MCF 10A (cell line): Measurements from ENCODE around the gene FOXA2. TPM values are rescaled to one million over a fixed set of nuclear protein-coding genes. Genes with fewer than 3 reads are reported as not detected.

Source experiments
- BruUV-seq: library from RNA; stranded (reverse); fragments of 400-500 nt; replicated peaks from 2 replicates; lab custom pipeline; 2021; lab: Mats Ljungman, UMichigan
- CTCF ChIA-PET: fragments of 300-600 bp; sonication (Branson Sonifier 250); formaldehyde crosslinking; extraction: SDS; loops from one replicate; lab custom pipeline; 2021; ENCODE audit warnings: antibody characterized with exemption, inconsistent platforms; lab: Yijun Ruan, JAX
- POLR2A ChIA-PET: fragments of 300-600, 350-650 bp; sonication (Branson Sonifier 250); formaldehyde crosslinking; extraction: SDS; loops from one replicate; lab custom pipeline; 2020; ENCODE audit warnings: antibody characterized with exemption, inconsistent platforms; lab: Yijun Ruan, JAX
- DNase-seq: peaks from one replicate; pipeline ENCODE4 v3.0.0-alpha.2; 2018; ENCODE audit not compliant: unreplicated experiment
- H3K27ac Mint-ChIP-seq: one replicate; pipeline ENCODE4 v1.8.0; 2022; ENCODE audit warnings: mild to moderate bottlenecking, low read depth, mixed read lengths; ENCODE audit not compliant: unreplicated experiment
- H3K27me3 Mint-ChIP-seq: one replicate; pipeline ENCODE4 v1.8.0; 2022; ENCODE audit warnings: mixed read lengths; ENCODE audit not compliant: insufficient read depth, unreplicated experiment
- H3K36me3 Mint-ChIP-seq: one replicate; pipeline ENCODE4 v1.8.0; 2022; ENCODE audit warnings: mild to moderate bottlenecking, moderate library complexity, mixed read lengths; ENCODE audit not compliant: insufficient read depth, unreplicated experiment
- H3K4me1 Mint-ChIP-seq: one replicate; pipeline ENCODE4 v1.8.0; 2022; ENCODE audit warnings: mixed read lengths; ENCODE audit not compliant: insufficient read depth, unreplicated experiment
- H3K4me3 Mint-ChIP-seq: one replicate; pipeline ENCODE4 v1.8.0; 2022; ENCODE audit warnings: mild to moderate bottlenecking, moderate library complexity, mixed read lengths; ENCODE audit not compliant: unreplicated experiment
- H3K9me3 Mint-ChIP-seq: one replicate; pipeline ENCODE4 v1.8.0; 2022; ENCODE audit warnings: mixed read lengths; ENCODE audit not compliant: unreplicated experiment
- intact Hi-C: fragments of 100-400 bp; cut with micrococcal nuclease; formaldehyde crosslinking; loops from 2 replicates; pipeline ENCODE4 v1.14.1; 2022
- total RNA-seq: library from RNA; stranded (reverse); gene quantifications from 2 replicates; pipeline ENCODE4 v1.2.3, GENCODE V29; 2022
- TF ChIP-seq, protein P1 (sequence below): fragments of 200-600 bp; IDR thresholded peaks from one replicate; pipeline ENCODE4 v1.8.0; 2022; ENCODE audit warnings: antibody characterized with exemption, mild to moderate bottlenecking; ENCODE audit not compliant: unreplicated experiment

The FOXA2 gene
- total RNA-seq, 1 experiment from 2014 or later: 1.1 TPM

DNA sequence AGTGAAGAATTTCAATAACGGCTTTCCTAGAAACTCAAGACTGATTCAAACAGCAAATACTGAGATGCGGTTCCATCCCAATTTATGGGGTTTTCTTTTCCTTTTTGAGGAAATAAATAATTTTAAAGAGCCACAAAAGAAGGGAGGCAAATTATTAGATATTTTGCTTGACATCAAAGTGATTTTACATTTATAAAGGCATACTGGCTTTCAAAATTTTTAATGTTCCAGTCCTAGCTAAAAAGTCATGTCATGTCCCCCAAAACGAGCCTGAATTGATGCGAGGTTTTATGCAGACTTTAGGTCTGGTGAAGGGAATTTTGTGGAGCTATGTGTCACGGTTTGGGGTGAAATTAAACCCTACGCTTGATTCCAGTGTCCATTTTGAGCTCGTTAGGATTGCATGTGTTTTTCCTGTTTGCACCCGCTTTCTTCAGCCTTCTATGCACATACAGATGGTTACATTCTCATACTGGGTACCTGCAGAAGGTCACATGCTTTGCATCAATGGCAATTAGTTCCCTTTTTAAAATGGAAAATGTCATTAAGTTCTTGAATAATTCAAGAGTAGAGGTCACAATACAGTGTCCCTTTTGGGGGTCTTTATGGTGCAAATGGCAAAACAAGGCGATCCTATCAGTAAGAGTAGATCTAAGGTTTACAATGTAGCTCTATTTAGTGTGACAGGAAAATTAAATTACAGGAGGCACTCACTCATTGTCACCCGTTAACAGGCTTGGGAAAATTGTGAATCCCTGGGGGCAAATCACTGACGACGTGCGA is 17.3 kb downstream of the FOXA2 start:
- CTCF ChIA-PET: interaction anchor here (0.6 to 1.1 kb wide), 3 partner anchors 77 to 187 kb away, joined by 3 to 6 read pairs (median 3); no protein-coding TSS in a partner anchor
- intact Hi-C loops: no loop called here
- Mint-ChIP-seq H3K27ac (no peak overlapping the region), H3K9me3 (no peaks in the 10 kb centered on the region), H3K4me1 (peaks cover 15% of the 10 kb centered on the region), H3K27me3 (peaks cover 99% of the 10 kb centered on the region), H3K36me3 (no peaks in the 10 kb centered on the region), H3K4me3 (no peak overlapping the region)
- no peak for DNase-seq
- no TSS peak for BruUV-seq
- TF ChIP-seq, protein P1, sequence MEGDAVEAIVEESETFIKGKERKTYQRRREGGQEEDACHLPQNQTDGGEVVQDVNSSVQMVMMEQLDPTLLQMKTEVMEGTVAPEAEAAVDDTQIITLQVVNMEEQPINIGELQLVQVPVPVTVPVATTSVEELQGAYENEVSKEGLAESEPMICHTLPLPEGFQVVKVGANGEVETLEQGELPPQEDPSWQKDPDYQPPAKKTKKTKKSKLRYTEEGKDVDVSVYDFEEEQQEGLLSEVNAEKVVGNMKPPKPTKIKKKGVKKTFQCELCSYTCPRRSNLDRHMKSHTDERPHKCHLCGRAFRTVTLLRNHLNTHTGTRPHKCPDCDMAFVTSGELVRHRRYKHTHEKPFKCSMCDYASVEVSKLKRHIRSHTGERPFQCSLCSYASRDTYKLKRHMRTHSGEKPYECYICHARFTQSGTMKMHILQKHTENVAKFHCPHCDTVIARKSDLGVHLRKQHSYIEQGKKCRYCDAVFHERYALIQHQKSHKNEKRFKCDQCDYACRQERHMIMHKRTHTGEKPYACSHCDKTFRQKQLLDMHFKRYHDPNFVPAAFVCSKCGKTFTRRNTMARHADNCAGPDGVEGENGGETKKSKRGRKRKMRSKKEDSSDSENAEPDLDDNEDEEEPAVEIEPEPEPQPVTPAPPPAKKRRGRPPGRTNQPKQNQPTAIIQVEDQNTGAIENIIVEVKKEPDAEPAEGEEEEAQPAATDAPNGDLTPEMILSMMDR: no peak
- POLR2A ChIA-PET: interaction anchor here (0.6 to 0.9 kb wide), 2 partner anchors 28 to 29 kb away, joined by 3 read pairs; no protein-coding TSS in a partner anchor

DNA sequence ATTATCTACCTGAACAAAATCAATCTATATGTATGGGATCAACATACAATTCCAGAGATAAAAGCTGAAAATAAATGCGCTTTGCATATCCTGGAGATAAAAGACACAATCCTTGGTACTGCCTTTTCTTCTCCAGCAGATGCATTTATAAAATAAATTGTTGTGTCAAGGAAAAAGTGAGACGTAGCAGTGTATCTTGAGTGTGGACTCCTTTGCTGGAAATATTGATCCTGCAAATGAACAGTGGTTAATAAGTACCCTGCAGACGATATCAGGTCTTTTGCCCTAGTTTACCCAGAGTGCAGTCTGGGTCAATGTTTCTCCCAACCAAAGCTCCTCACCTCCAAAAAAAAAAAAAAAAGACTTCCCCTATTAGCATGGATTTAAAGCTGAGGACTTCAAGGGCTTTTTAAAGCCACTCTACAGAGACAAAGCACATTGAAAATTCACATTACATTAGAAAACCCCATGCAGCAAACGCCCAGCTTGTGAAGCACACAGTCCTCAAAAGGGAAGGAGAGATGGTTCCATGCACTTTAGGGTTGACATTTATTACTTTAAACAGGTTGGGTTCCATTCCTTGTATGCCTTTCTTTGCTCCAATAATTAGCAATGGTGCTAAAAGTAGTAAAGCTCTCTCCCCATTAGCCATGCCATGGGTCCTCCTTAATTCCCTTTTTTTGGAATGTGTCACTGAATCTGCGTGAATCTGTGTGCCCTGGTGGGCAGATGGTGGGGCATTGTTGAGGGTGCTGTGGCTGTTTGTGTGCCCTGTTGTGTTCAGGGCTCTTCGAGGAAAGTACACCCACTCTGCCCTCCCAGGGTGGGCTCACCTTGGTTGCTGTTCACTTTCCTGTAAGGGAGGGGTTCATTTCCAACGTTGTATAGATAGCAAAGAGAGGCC is 21.1 kb downstream of the FOXA2 start:
- intact Hi-C loops: no loop called here
- no peak for DNase-seq
- TF ChIP-seq, protein P1: no peak
- ChIA-PET CTCF (interaction anchor here (0.7 kb wide), 2 partner anchors 224 to 944 kb away, joined by 3 read pairs; no protein-coding TSS in a partner anchor), POLR2A (interaction anchor here (0.7 kb wide), 1 partner anchor 56 kb away, joined by 3 read pairs; no protein-coding TSS in a partner anchor)
- H3K4me1 Mint-ChIP-seq: peaks cover 7% of the 10 kb centered on the region
- no peaks in the 10 kb centered on the region for H3K9me3 Mint-ChIP-seq
- peaks cover 91% of the 10 kb centered on the region for H3K27me3 Mint-ChIP-seq
- no peak overlapping the region for H3K4me3 Mint-ChIP-seq
- H3K27ac Mint-ChIP-seq: no peak overlapping the region
- H3K36me3 Mint-ChIP-seq: no peaks in the 10 kb centered on the region
- BruUV-seq: no TSS peak

DNA sequence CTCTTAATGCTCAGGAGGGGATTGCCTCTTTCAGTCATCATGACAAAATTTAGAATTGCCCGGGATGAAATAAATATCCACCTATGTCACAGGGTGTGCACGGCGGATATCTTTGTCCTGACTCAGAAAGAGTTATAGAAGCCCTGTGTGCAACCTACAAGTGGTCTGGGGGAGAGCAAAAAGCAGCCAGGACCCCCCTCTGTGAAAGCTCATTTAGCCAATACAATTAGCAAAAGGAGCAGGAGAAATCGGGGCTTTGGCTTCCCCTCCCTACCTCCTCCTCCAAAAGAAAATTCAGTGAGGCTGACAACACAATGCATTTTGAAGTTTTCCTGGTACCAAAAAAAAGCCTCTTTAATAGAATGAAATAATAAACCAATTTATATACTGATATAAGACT is 21.8 kb downstream of the FOXA2 start:
- CTCF ChIA-PET: interaction anchor here (0.5 to 0.7 kb wide), 2 partner anchors 35 to 160 kb away, joined by 3 read pairs; no protein-coding TSS in a partner anchor
- no peak for DNase-seq

More for the DNA sequence above, 21.8 kb downstream of the FOXA2 start:
- intact Hi-C loops: no loop called here
- H3K27me3 Mint-ChIP-seq: peaks cover 84% of the 10 kb centered on the region
- H3K27ac Mint-ChIP-seq: no peak overlapping the region
- POLR2A ChIA-PET: interaction anchor here (0.7 kb wide), 1 partner anchor 73 kb away, joined by 3 read pairs; no protein-coding TSS in a partner anchor
- no peaks in the 10 kb centered on the region for H3K9me3 Mint-ChIP-seq
- TF ChIP-seq, protein P1: no peak
- BruUV-seq: no TSS peak
- H3K4me3 Mint-ChIP-seq: no peak overlapping the region
- no peaks in the 10 kb centered on the region for H3K36me3 Mint-ChIP-seq
- no peaks in the 10 kb centered on the region for H3K4me1 Mint-ChIP-seq
